SH-SY5Y (cell line): Measurements from ENCODE around the gene SMC3.

Experiments
- GATA2 ChIP-seq: IDR thresholded peaks from 2 replicates; pipeline ENCODE4 v1.6.1; 2011; ENCODE audit warnings: mild to moderate bottlenecking, low read depth, low read length
- GATA3 ChIP-seq: IDR thresholded peaks from 2 replicates; pipeline ENCODE4 v1.6.1; 2011; ENCODE audit warnings: low read depth, mild to moderate bottlenecking, low read length, moderate library complexity

GRCh38 chr10:110572862-110573261 lies 5.4 kb downstream of the SMC3 start:
- TF ChIP-seq GATA2 (no peak), GATA3 (no peak)
